GM19452 (cell line): ENCODE results near the gene DLG3.
A peak's percentile ranks its signal among the peaks of the same experiment; 100 is the strongest.
"Not testable (repeated sequence)": the region's sequence is repeated elsewhere in the genome, so short reads cannot be mapped to it uniquely, and the experiment has no call there.

Experiments used
- ATAC-seq: cut with Tn5 transposase; IDR thresholded peaks from one replicate; pipeline ENCODE4 v1.9.1; 2021; ENCODE audit not compliant: unreplicated experiment

Gene DLG3

GRCh38 chrX:70444326-70444945 is at the start of gene DLG3:
DLG3 (plus strand) TSS chrX:70444835; CDS start chrX:70445202, 367 bp downstream.
- ATAC-seq: no peak

- ATAC-seq: no peak
Observed at GRCh38 chrX:70398899-70399298, 45.7 kb upstream of the DLG3 start.

- ATAC-seq: not testable (repeated sequence)
Observed at GRCh38 chrX:70400181-70400580, 44.5 kb upstream of the DLG3 start.

GRCh38 chrX:70402721-70403120 is 41.9 kb upstream of the DLG3 start:
- no peak for ATAC-seq

GRCh38 chrX:70405003-70405402 is 39.6 kb upstream of the DLG3 start:
- ATAC-seq: no peak

DNA sequence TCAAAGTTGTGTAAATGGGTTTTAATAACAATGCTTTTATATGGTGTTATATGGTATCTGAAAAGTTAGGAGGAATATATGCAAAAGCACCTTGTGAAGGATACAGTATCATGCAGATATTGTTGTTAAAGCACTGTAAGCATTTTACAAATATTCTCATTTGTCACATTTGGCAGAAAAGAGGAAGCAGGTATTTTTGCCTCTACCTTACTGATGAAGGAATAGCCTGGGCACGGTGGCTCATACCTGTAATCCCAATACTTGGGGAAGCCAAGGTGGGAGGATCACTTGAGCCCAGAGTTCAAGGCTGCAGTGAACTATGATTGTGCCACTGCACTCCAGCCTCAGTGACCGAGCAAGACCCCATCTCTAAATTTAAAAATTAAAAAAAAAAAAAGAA is 33.7 kb upstream of the DLG3 start:
- ATAC-seq: no peak

DNA sequence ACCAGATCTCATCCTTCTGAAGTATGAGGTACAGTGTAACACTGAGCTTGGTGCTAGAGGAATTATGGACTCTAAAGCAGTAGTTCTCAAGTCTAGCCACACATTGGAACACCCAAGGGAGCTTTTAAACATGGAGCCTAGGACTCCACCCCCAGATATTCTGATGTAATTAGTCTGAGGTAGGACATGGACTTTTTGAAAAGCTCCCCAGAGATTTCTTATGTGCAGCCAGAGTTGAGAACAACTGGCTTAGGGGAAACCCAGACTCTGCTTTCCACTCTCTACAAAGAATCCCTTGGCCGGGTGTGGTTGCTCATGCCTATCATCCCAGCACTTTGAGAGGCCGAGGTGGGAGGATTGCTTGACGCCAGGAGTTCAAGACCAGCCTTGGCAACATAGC is 33.2 kb upstream of the DLG3 start:
- ATAC-seq: no peak

DNA sequence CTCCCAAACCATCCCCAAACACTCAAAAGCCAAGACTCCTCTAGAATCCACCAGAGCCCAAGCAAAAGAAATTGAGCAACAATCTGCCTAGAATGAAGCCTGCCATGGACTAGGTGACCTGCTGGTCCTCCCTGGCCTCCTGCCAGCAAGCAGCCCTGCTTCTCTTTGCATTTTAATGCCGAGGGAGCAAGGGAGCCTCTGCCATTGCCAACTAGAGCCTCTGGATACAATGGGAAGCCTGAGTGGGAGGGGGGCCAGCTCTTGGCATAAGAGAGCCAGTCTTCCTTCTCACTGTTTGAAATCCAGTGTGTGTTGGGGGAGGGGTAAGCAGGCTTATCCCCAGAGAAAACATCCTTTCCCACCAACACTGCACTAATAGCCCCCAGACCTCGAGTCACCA is 23.0 kb upstream of the DLG3 start:
- no peak for ATAC-seq

DNA sequence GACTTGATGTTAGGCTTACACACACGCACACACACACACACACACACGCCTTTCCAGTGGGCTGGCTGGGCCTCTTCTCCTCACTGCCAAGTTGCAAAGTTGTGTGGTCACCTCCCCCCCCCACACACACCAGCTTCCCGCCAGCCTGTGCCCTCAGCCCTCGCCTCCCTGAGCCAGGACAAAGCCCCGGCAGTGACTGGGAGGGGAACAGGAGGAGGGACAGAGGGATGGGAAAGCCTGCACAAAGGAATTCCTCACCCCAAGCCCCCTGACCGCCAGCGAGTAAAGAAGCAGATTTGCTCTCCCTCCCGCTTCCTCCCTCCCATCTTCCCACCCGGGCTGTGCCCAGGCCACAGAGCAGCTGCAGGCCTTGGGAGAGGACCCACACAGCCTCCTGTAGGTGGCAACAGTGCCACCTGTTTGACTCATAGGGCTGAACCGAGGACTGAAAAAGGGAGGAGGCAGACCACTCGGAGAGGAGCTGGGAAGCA is 21.7 kb upstream of the DLG3 start, which contains the start of gene GDPD2:
GDPD2 (plus strand) TSS at position 464 of the 491 bp plus-strand sequence. CDS start 1,671 bp downstream, outside the sequence.
- ATAC-seq: no peak

DNA sequence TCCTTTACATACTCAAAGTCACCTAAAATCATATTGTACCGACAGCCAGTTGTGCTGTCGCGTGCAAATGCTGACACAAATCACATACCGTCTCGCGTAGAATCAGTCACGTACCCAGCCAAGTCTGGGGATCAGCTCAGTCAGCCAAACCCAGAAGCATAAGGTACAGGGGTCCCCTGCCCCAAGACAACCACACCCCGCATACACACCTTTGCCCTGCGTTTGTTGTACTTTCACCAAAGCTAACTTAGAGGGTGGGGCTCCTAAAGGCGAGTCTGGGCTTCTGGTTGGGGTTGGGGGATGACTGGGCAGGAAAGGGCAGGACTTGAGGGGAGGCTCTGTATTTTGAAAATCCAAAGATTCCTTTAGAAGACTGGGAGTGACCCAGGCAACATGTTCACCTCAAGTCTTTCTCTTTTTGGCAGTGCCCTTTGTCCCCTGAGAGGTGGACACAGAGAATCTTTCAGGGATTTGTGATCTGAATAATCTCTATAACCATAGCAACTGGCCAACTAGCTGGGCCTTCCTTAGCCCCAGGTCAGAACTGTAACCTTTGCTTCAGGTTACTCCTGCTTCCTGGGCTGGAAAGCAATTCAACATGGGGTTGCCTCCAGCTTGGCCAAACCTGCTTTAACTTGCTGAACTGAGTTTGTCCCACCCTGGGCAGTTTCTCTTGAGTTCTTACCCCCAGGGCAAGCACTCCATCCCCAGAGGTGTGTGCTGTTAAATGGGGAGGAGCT is 20.5 kb upstream of the DLG3 start:
- ATAC-seq: no peak

- ATAC-seq: no peak
Observed at GRCh38 chrX:70424801-70425200, 19.8 kb upstream of the DLG3 start.

DNA sequence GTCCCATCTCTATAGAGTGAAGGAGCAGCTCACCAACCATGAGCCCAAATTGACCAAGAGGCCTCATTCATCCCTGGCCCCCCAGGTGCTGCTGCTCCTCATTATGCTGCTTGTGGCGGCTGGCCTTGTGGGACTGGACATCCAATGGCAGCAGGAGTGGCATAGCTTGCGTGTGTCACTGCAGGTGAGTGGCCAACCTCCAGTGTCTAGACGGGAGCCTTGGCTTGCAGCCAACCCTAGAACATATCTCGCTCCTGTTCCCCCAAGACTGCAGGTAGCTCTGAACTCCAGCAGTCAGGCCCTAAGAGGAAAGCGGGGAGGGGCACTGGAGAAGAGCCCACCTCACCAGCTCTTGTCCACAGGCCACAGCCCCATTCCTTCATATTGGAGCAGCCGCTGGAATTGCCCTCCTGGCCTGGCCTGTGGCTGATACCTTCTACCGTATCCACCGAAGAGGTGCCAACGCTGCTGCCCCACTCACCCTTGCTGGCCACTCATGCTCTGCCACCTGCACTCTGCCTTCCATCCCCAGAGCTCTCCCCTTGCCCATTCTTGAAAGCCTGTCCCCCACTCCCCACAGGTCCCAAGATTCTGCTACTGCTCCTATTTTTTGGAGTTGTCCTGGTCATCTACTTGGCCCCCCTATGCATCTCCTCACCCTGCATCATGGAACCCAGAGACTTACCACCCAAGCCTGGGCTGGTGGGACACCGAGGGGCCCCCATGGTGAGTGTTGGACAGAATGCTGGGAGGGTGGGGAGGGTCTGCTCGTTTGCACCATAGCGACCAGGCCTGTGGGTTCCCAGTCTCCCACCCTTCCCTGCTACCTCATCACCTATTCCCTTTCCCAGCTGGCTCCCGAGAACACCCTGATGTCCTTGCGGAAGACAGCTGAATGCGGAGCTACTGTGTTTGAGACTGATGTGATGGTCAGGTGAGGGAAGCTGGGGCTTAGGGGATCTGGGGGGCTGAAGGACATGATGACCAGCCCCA is 18.1 kb upstream of the DLG3 start:
- no peak for ATAC-seq

GRCh38 chrX:70427365-70427764 is 17.3 kb upstream of the DLG3 start:
- ATAC-seq: no peak

DNA sequence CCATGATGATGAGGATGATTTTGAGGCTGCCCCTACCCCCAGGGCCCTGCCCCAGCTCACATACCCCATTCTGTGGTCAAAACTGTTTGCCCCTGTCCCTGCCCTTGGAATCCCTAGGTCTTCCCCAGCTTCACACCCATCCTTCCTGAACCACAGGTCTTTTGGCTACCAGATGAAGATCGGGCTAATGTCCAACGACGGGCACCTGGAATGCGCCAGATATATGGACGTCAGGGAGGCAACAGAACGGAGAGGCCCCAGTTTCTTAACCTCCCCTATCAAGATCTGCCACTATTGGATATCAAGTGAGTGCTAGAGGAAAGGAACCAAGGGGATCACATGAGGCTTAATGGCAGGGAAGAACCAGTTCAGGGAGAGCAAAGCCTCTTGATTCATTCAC is 14.9 kb upstream of the DLG3 start:
- ATAC-seq: no peak

DNA sequence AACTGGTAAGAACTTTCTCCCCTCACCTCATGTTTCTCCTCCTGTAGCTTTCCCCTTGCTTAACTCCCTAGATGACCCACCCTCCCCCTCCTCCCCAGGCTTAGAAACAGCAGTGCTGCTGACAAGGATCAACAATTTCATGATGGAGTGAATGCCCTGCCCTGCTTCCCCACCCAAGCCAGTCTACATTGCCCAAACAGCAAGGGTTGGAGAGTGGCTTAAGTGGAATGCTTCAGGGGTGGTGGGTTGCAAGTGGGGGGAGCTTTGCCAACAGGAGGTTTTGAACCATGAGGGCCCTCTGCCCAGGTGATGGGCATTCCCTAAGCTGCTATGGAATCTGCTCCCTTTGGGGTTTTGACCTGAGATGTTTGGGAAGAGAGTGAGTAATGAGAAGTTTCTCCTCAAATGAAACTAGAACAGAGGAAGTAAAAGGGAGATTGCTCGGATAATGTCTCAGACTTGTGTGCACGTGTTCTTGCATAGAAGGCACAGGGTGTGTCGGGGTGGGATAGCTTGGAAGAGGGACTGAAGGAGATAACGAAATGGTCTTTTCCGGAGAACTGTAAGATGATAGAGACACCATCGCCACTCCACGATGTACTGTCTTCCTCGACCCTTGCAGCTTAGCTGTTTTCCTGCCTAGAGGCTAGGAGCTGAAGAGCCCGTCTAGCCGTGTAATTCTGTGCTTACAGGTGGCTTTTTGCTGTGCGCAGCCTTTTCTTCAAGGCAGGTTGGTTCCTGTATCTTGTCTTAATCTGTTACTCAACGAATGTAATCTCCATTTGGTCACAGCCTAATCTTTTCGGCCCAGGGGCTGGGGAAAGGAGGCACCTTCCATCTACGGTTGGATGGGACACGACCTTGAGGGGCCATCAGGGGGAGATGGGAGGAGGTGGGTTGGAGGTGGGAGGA is 11.4 kb upstream of the DLG3 start:
- no peak for ATAC-seq

DNA sequence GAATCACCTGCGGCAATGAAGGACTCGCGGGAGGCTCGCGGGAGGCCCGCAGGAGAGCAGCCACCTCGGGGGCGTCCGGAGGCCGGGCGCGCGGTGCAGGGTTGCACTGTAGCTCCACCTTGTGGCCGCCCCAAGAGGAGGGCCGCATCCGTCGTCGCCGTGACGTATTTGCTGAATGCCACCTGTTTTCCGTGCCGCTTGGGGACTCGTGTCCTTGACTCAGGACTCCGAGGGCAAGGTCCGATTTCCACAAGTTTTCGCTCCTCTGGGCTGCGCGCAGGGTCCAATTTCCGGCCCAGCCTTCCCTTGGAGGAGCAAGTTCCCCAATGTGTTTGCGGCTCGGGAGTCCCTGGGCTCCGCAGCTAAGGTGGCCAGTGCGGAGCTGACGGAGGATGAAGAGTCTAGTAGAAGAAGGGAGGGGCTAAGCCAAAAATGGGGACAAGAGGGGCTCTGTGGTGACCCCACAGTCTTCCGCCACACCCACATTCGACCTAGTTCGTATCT is 10.7 kb upstream of the DLG3 start:
- ATAC-seq: peak; percentile 63

DNA sequence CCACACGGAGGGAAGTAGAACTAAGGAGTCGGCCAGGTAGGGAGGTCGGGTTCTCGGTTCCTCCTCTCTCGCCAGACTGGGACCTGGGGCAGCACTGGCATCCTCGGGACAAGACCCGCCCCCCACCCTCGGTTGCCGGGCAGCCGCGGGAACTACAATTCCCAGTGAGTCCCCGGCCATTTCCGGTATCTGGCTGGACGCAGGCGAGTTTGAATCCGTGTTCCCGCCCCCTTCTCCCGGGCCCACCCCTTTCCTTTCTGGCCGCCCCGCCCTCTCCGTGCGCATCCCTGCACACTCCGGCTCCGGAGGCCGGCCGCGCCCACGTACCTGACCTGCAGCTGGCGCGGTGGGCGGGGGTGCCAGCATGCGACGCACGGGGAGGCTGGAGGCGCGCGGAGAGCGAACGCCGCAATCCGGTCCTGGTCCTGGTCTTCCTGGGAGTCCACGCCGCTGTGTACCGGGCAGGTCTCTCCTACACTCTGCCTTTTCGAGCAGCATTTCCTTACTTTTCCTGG is 10.2 kb upstream of the DLG3 start:
- peak; percentile 60 for ATAC-seq

GRCh38 chrX:70434914-70435586 is 9.6 kb upstream of the DLG3 start:
- ATAC-seq: peak; percentile 2

GRCh38 chrX:70436343-70436742 is 8.3 kb upstream of the DLG3 start:
- ATAC-seq: no peak
